Fibroblast of lung (primary cell): Measurements from ENCODE around the gene DNAJC18.

Experiments
- EZH2 ChIP-seq: IDR thresholded peaks from 2 replicates; pipeline ENCODE4 v1.5.1; 2012; ENCODE audit warnings: low read length, control low read depth, mild to moderate bottlenecking; ENCODE audit errors: missing control alignments
- TF ChIP-seq, protein P1 (sequence below), 2 donors: IDR thresholded peaks in 1 of 2; conservative IDR thresholded peaks in 1 of 2; 1 replicate in 1 of 2; 2 replicates in 1 of 2; pipeline ENCODE4 v1.5.1; 2011 to 2012; ENCODE audit warnings: low read length in 2 of 2, control low read depth in 1 of 2, inconsistent platforms in 1 of 2, low read depth in 1 of 2, mild to moderate bottlenecking in 1 of 2

DNA sequence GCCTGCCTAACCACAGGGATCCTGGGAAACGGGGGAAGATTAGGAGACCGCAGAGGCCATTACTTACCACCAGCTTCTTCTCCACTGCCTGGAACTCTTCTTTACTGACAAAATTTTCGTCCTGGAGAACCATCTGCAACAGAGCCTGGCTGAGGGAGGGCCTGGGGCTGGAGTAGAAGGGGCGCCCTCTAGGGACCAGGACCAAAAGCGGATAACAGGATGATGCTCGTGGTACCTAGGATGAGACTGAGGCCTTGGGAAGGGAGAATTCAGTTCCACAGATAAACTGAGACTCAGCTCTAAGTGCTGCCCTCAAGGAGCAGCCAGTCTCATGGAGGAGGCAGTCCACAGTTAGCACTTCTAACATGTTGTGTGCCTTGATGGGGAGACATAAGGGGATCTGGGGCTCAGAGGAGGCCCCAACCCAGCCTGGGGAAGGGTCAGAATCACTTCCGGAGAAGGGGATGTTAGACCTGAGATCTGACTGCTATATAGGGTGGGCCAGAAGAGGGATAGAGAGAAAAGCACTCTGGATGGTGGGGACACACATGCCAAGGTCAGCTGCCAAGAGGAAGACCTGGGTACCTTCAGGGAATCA, 36.7 kb downstream of the DNAJC18 start:
- no peak for TF ChIP-seq EZH2
- TF ChIP-seq, protein P1, sequence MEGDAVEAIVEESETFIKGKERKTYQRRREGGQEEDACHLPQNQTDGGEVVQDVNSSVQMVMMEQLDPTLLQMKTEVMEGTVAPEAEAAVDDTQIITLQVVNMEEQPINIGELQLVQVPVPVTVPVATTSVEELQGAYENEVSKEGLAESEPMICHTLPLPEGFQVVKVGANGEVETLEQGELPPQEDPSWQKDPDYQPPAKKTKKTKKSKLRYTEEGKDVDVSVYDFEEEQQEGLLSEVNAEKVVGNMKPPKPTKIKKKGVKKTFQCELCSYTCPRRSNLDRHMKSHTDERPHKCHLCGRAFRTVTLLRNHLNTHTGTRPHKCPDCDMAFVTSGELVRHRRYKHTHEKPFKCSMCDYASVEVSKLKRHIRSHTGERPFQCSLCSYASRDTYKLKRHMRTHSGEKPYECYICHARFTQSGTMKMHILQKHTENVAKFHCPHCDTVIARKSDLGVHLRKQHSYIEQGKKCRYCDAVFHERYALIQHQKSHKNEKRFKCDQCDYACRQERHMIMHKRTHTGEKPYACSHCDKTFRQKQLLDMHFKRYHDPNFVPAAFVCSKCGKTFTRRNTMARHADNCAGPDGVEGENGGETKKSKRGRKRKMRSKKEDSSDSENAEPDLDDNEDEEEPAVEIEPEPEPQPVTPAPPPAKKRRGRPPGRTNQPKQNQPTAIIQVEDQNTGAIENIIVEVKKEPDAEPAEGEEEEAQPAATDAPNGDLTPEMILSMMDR (conservative IDR thresholded peaks at IDR 0.05 in 1 of 2, IDR thresholded peaks at IDR 0.05 in 1 of 2; ENCODE audit: low read depth in 1 of 2, low read length in 2 of 2): peak in 1 of 2 donors; percentile 41
